SKM-1 treated with dmso at 0.1 percent for 144 hours (cell line): Measurements from ENCODE around the gene MT1F.
"Not testable (repeated sequence)": the region's sequence is repeated elsewhere in the genome, so short reads cannot be mapped to it uniquely, and the experiment has no call there.

Experiments
- DNase-seq: peaks from one replicate; lab custom pipeline; 2025; ENCODE audit not compliant: unreplicated experiment; lab: John Stamatoyannopoulos, UW

The MT1F gene

DNA sequence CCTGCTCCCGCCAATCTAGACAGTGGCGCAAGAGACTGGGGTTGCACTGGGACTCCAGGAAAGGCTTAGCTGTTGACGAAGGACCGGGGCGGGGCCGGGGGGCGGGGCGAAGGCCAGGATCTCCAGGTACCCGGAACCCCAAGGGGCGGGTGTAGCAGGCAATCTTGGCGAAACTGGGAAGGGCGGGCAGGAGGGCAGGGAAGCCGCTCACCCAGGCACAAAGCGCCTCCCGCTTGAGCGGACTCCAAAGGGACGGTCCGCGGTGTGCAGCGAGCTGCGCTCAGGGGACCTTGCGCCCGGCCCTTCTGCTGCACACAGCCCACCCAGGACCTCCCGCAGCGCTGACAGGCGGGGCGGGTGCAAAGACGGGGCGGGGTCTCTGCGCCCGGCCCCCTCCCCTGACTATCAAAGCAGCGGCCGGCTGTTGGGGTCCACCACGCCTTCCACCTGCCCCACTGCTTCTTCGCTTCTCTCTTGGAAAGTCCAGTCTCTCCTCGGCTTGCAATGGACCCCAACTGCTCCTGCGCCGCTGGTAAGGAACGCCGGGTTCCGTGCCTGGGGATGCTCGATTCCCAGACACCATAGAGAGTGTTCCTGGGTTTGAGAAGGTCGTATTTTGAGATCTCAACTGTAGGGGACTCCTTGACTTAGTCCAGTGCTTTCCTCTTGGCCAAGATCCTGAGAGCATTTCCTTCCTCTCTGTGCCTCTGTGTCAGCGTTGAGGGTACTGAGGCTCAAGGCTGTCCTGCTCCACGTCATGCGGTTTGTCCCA lies at the start of gene MT1F:
Gene MT1F, plus strand, starts transcription at position 405 of the 772 bp plus-strand sequence. Its CDS starts 100 bp downstream, at position 505.
- DNase-seq: peak; percentile 35

DNA sequence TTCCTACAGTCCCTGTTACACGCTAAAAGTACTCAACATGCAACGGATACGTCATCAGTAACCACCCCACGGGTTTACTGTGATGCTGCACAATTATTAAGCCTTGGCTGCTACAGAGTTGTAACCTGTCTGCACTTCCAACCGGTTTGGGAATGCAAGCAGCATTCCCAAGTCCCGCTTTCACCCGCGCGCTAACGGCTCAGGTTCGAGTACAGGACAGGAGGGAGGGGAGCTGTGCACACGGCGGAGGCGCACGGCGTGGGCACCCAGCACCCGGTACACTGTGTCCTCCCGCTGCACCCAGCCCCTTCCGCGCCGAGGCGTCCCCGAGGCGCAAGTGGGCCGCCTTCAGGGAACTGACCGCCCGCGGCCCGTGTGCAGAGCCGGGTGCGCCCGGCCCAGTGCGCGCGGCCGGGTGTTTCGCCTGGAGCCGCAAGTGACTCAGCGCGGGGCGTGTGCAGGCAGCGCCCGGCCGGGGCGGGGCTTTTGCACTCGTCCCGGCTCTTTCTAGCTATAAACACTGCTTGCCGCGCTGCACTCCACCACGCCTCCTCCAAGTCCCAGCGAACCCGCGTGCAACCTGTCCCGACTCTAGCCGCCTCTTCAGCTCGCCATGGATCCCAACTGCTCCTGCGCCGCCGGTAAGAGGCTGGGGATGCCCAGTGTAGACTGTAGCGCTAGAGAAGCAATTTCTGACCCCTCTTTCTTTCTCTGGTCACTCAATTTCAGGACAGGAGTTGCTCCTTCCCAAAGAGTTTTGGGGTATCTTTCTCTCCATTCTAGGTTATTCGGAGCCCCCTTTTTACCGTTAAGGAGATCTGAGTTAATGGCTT lies 49.5 kb upstream of the MT1F start, which contains the start of gene MT2A:
Gene MT2A, plus strand, starts transcription at position 542 of the 833 bp plus-strand sequence. Its CDS starts 72 bp downstream, at position 614.
- DNase-seq: peak; percentile 98

DNA sequence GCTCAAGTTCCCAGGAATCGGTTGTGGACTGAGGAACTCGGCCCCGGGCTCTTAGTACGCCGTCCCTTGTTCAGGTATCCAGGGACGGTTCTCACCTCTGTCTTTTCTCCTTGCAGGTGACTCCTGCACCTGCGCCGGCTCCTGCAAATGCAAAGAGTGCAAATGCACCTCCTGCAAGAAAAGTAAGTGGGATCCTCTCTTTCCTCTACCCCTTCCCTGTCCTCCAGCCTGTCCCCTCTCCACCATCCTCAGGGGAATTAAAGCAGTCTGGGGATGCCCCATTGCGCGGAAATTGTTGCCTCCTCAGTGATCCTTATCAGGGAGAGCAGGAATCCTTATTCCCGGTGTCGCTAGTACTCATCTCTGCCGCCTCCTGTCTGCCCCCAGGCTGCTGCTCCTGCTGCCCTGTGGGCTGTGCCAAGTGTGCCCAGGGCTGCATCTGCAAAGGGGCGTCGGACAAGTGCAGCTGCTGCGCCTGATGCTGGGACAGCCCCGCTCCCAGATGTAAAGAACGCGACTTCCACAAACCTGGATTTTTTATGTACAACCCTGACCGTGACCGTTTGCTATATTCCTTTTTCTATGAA lies 48.8 kb upstream of the MT1F start:
- DNase-seq: no peak

DNA sequence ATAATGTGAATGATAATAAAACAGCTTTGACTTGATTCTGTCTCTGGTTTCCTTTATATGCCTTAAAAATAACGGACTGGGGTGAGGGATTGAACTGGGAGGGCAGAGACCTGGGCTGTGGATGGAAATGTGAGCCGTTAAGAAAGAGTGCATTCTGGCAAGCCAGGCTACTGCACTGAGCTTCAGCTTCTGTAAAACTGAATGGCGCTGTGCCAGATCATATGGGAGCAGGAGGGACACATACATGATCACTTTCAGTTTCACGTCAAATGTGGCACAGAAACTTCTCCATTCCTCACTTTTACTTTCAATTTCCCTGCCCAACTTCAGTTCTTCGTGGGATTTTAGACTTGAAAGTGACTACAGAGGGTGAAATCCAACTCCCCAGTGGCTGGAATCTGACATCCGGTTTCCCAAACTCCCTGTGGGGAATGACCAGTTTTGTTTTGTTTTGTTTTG lies 48.3 kb upstream of the MT1F start:
- DNase-seq: peak; percentile 84

DNA sequence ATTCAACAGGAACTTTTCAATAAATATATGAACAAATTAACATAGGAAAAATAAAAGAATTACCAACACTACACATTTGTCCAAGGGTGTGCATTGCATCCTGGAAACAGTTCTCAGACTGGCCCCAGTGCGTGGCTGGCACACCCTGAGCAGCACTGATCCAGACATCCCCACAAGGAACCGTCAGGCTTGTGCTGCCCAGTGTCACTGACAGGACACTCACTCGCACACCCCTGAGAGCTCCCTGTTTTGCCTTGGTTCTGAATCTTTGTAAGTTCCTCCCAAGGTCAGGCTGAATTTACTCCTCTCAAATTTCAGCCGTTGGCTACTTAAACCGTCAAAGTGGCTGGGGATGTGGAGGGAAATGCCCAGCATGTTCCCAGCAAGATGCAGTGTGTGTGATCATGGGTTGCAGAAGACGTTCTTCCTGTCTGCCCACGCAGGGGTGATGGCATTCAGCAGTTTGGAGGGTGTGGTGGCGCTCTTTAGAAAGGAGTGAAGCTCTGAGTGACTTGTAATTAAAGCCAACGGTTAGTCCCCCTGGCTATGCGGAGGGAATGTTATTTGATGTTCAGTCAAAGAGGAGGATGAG lies 47.6 kb upstream of the MT1F start:
- no peak for DNase-seq

DNA sequence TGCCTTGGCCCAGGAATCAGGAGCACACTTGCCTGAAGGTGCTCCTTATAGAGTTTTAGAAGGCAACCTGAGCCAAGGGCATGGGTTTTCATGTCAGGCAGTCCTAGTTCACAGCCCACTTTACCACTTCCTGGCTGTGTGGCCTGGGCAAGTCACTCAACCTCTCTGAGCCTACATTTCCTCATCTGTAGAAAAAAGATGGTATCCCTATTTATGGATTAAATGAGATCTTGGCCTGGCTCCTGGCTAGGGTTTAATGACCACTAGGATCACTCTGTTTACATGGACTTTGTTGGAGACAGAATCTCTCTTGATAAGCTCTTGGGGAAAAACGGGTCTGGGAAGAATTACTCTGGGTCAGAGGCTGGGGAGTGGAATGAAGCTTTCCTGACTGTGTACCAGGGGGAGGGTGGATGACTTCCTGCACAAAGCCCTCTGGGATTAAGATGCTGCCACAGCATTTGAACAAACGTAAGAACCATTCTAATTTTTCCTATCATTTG lies 47.1 kb upstream of the MT1F start:
- no peak for DNase-seq

DNA sequence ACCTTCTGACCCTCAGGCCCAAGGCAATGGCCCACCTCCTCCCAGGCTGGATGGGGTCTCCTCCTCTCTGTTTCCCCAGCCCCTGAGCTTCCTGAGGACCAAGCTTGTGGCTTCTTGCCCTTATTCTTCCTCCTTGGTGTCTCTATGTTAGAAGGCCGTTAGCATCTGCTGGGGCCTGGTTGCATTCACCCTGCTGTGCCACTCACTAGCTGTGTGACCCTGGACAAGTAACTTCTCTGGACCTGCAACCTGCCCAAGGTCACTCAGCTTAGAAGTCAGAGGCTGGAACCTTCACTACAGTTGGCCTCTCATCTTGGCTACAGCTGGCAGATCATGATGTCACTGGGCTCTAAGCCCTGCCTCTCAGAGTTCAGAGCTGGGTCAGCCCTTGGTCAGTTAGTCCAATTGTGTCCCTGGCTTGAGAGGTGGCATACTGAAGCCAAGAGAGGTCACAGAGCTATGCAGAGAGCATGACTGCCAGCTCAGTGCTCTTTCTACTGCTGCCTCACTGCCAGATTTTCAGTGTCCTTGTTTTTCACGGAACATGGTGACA lies 46.4 kb upstream of the MT1F start:
- no peak for DNase-seq

DNA sequence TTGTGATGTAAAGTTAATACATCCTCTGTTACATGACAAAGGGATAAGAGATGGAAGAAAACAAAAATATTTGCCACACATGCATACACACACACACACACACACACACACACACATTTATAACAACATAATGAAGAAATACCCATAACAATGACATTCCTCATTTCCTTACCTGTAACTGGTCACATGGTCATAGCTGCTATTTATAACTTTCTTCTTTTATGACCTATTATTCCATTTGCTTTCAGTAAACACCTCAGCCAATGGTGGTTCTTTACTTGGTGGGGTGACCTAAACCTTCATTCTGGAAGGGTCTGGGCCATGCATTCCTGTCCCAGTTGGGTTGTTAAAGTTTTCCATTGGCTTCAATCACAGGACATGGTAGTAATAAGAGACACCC lies 44.1 kb upstream of the MT1F start:
- no peak for DNase-seq

DNA sequence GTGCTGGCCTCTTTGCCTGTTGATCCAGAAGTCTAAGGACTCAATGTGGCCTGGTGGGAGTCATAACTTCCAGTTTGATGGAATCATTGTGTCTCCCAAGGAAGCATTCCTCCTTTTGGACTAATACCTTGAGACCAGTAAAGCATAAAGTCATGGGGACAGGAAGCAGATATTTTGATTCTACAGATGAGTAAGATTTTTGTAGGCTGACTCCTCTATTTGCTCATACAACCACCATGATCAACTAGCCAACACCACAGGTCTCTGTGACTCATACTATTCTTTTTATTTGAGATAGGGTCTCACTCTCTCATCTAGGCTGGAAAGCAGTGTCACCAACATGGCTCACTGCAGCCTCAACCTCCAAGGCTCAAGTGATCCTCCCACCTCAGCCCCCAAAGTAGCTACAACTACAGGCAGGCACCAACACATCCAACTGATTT lies 43.2 kb upstream of the MT1F start:
- DNase-seq: no peak

DNA sequence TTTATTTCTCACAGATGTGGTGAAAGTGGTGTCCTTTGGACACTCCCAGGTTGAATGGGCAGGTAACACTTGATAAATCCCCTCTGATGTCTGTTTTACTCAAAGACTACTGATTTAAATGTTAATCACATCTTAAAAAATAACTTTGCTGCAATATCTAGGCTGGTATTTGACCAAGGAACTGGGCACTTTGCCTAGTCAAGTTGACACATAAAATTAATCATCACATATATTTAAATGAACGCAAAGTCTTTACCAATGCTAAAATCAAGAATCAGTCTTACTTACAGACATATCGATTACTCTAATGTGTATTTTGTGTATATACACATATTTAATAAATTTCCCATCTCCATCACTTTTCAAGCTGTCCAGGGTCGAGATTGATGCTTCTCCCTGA lies 42.4 kb upstream of the MT1F start:
- DNase-seq: no peak

DNA sequence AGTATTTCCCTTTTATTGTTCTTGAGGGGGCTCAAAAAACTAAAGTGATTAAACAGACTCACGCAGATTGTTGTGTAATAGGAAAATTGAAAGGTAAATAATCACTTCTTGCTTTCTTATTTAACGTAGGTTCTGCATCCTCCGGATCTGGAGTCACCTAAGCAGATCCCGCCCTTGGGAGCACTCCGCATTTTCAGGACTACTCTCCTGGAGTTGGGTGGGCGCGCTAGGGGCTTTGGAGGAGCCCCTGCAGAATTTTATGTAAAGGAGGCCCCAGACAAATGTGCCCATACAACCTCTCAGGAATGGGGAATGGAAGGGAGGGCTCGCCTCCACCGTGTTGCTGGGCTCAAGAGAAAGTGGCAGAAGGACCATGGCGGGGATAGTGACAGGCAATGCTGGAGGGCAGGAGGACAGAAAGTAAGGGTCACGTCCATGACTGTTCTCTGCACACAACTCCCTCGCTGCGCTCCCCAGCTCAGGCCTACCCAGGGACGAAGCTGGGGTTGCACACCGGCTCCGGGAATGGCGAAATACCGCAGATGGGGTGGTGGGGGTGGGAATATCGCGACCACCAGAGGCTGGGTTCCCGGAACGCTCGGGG lies 41.0 kb upstream of the MT1F start:
- DNase-seq: no peak

DNA sequence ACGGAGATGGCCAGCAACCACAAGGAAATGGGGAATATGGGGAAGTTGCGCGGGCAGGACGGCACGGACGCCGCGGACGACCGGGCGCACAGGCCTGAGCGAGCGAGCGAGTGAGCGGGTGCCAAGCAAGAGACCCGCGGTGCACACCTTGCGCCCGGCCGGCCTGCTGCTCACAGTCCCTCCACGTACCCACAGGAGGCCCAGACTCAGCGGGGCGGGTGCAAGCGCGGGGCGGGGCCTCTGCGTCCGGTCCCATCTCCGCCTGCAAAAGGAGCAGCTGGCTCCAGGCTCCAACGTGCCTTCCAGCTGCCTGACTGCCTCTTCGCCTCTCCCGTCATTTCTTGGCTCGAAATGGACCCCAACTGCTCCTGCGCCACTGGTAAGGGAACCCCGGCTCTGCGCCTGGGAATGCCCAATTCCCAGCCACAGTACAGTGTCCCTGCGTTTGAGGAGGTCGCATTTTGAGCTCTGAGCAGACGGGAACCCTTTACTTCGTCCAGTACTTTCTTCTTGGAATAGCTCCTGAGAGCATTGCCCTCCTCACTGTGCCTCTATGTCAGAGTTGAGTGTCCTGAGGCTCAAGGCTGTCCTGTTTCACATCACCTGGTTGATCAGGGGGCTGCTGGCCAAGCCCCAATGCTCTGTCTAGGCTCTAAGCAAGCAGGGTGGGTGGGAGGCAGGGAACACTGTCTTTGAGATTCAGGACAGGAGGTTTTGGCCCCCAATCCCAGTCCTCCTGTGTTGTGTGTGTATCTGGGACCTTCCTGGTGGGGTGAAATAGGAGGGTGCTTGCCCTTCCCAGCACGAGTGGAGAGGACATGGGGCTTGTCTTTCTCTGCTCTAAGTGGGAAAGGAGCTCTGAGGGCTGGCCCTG lies 40.3 kb upstream of the MT1F start:
- no peak for DNase-seq

DNA sequence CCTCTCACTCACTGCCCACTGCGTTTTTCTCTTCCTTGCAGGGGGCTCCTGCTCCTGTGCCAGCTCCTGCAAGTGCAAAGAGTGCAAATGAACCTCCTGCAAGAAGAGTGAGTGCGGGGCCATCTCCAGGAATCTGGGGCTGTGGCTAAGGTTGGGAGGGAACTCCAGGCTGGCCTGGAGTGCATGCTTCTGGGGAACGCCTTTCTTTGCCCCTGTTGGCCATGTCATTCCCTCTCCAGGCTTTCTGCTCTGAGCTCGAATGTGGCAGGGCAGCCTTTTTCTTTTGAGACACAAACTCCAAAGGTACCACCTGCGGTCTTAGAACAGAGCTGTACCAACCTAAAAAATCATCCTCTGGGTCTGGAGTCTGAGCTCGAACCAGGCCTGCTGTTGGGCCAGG lies 39.6 kb upstream of the MT1F start:
- no peak for DNase-seq

DNA sequence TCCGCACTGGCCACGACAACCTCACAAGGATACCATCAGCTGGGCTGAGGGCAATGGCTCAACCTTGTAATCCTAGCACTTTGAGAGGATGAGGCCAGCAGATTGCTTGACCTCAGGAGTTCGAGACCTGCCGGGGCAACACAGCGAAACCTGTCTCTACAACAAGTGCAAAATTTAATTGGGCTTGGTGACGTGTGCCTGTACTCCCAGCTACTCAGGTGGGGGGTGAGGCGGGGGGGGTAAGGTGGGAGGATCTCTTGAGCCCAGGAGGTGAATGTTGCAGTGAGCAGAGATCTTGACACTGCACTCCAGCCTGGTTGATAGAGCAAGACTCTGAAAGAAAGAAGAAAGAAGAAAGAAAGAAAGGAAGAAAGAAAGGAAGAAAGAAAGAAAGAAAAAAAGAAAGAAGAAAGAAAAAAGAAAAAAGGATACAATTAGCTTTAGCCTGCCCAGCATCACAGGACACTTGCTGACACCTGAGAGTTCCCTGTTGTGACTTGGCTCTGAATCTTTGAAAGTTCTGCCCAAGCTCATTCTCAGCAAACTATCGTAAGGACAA lies 37.3 kb upstream of the MT1F start:
- no peak for DNase-seq

DNA sequence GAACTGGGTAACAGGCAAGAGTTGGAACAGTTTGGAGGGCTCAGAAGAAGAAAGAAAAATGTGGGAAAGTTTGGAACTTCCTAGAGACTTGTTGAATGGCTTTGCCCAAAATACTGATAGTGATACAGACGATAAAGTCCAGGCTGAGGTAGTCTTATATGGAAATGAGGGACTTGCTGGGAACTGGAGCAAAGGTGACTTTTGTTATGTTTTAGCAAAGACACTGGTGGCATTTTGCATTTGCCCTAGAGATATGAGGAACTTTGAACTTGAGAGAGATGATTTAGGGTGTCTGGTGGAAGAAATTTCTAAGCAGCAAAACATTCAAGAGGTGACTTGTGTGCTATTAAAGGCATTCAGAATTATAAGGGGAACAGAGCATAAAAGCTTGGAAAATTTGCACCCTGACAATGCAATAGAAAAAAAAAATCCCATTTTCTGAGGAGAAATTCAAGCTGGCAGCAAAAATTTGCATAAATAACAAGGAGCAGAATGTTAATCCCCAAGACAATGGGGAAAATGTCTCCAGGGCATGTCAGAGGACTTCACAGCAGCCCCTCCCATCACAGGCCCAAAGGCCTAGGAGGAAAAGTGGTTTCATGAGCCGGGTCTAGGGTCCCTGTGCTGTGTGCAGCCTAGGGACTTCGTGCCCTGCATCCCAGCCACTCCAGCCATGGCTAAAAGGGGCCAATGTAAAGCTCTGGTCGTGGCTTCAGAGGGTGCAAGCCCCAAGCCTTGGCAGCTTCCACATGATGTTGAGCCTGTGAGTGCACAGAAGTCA lies 35.9 kb upstream of the MT1F start:
- not testable (repeated sequence) for DNase-seq

DNA sequence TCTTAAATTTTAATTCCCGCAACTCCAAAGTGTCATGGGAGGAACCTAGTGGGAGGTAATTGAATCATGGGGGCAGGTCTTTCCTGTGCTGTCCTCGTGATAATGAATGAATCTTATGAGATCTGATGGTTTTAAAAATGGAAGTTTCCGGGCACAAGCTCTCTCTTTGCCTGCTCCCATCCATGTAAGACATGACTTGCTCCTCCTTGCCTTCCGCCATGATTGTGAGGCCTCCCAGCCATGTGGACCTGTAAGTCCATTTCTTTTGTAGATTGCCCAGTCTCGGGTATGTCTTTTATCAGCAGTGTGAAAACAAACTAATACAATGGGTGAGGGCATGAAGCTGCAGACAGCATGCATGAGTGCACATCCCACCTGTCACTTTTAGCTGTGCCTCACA lies 34.6 kb upstream of the MT1F start:
- DNase-seq: not testable (repeated sequence)

DNA sequence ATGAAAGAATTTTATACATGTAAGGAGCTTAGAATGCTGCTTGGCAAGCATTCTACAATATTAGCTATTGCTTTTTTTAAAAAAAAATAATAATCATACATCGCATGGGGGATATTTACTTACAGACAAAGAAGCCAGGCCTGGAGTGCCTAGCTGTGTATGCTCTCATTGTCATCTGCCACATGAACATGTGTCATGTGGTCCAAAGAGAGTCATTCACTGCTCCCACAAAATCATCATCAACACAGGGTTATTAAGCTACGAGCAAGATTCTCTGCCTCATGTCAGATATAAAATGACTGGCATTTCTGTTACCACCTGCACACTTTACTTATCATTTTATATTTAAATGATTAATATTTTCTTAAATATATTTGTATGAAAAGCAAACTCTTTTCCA lies 34.1 kb upstream of the MT1F start:
- DNase-seq: no peak
